Measurements from ENCODE around the gene SCMH1. TPM values are rescaled to one million over a fixed set of nuclear protein-coding genes. Genes with fewer than 3 reads are reported as not detected.
"Not testable (repeated sequence)": the region's sequence is repeated elsewhere in the genome, so short reads cannot be mapped to it uniquely, and the experiment has no call there.

SCMH1 gene
- total RNA-seq, 4 donors from 2014 or later, result 30.6 to 72.9 (median 36.3) TPM

GRCh38 chr1:41199375-41199774, 42.7 kb downstream of the SCMH1 start:
- no peaks in the 10 kb centered on the region for H3K36me3 ChIP-seq
- no peak overlapping the region for H3K4me3 ChIP-seq
- no peaks in the 10 kb centered on the region for H3K27me3 ChIP-seq
- H3K27ac ChIP-seq, result no peak overlapping the region
- H3K4me1 ChIP-seq, result peaks cover 0 to 3% (median 0%) of the 10 kb centered on the region in 4 donors
- no peak for DNase-seq (ENCODE audit: low spot score in 2 of 2)
- TF ChIP-seq POLR2A (IDR thresholded peaks at IDR 0.05) (no peak), EP300 (IDR thresholded peaks at IDR 0.05) (no peak)
- TF ChIP-seq, protein P1, sequence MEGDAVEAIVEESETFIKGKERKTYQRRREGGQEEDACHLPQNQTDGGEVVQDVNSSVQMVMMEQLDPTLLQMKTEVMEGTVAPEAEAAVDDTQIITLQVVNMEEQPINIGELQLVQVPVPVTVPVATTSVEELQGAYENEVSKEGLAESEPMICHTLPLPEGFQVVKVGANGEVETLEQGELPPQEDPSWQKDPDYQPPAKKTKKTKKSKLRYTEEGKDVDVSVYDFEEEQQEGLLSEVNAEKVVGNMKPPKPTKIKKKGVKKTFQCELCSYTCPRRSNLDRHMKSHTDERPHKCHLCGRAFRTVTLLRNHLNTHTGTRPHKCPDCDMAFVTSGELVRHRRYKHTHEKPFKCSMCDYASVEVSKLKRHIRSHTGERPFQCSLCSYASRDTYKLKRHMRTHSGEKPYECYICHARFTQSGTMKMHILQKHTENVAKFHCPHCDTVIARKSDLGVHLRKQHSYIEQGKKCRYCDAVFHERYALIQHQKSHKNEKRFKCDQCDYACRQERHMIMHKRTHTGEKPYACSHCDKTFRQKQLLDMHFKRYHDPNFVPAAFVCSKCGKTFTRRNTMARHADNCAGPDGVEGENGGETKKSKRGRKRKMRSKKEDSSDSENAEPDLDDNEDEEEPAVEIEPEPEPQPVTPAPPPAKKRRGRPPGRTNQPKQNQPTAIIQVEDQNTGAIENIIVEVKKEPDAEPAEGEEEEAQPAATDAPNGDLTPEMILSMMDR (IDR thresholded peaks at IDR 0.05), result no peak
- peaks cover 0 to 25% (median 5%) of the 10 kb centered on the region in 4 donors for H3K9me3 ChIP-seq

DNA sequence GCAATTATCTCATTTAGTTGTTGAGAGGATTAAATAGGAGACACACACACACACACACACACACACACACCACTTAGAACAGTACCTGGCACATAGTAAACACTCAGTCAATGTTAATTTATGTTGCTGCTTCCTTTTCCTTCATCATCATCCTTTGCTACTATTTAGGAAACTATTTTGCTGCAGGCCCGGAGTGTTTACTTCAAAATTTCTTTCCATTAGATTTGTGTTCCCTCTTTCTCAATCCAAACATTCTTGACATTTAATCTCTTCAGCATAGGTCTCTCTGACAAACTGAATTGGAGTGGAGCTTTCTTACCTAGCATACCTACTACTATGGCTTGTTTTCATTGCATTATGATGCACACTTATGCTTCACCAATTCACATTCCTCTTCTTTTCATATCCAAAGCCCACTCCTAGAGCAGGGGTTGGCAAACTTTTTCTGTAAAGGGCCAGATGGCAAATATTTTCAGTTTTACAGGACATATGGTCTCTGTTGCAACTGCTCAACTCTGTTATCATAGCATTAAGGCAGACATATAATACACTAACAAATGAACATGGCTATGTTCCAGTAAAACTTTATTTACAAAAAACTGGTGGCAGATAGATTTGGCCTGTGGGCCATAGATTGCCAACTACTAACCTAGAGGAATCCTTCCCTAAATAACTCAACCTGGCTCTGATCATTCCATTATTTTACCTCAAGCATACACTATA, 49.5 kb downstream of the SCMH1 start:
- 85 to 92% methylated on average over 1 of the region's 1 CpG for WGBS, 2 donors
- H3K9me3 ChIP-seq, result peaks cover 0 to 16% (median 5%) of the 10 kb centered on the region in 4 donors
- H3K27me3 ChIP-seq, result no peaks in the 10 kb centered on the region
- H3K27ac ChIP-seq, result no peak overlapping the region
- H3K4me3 ChIP-seq, result no peak overlapping the region
- H3K36me3 ChIP-seq, result no peaks in the 10 kb centered on the region
- no peak for TF ChIP-seq POLR2A (IDR thresholded peaks at IDR 0.05)
- TF ChIP-seq, protein P1 (IDR thresholded peaks at IDR 0.05), result no peak
- TF ChIP-seq EP300 (IDR thresholded peaks at IDR 0.05), result no peak
- no peak for DNase-seq (ENCODE audit: low spot score in 2 of 2)
- peaks cover 0 to 9% (median 0%) of the 10 kb centered on the region in 4 donors for H3K4me1 ChIP-seq

- no peak for DNase-seq (ENCODE audit: low spot score in 2 of 2)
- WGBS, 2 donors, result 37 to 38% methylated on average over 1 of the region's 1 CpG
- Histone ChIP-seq H3K27me3 (no peaks in the 10 kb centered on the region), H3K36me3 (peaks cover 0 to 12% (median 0%) of the 10 kb centered on the region in 3 donors), H3K9me3 (no peaks in the 10 kb centered on the region), H3K4me3 (no peak overlapping the region), H3K27ac (no peak overlapping the region), H3K4me1 (peaks cover 0 to 5% (median 0%) of the 10 kb centered on the region in 4 donors)
- TF ChIP-seq, protein P1 (IDR thresholded peaks at IDR 0.05), result no peak
- TF ChIP-seq POLR2A (IDR thresholded peaks at IDR 0.05) (no peak), EP300 (IDR thresholded peaks at IDR 0.05) (no peak)
Observed at GRCh38 chr1:41184446-41184845, 57.7 kb downstream of the SCMH1 start.

GRCh38 chr1:41178230-41178629, 63.9 kb downstream of the SCMH1 start:
- H3K27me3 ChIP-seq; DNase-seq (ENCODE audit: low spot score in 2 of 2); H3K4me3 ChIP-seq; H3K27ac ChIP-seq; H3K4me1 ChIP-seq; H3K9me3 ChIP-seq: not testable (repeated sequence)
- H3K36me3 ChIP-seq, result peaks cover 0 to 30% (median 0%) of the 10 kb centered on the region in 3 donors
- WGBS, 2 donors, result 80 to 97% methylated on average over 3 of the region's 3 CpGs

- Histone ChIP-seq H3K4me1 (no peaks in the 10 kb centered on the region), H3K4me3 (no peak overlapping the region), H3K27ac (no peak overlapping the region), H3K27me3 (no peaks in the 10 kb centered on the region), H3K9me3 (peaks cover 0 to 7% (median 3%) of the 10 kb centered on the region in 4 donors), H3K36me3 (peaks cover 0 to 23% (median 0%) of the 10 kb centered on the region in 3 donors)
- TF ChIP-seq, protein P1 (IDR thresholded peaks at IDR 0.05), result no peak
- no peak for TF ChIP-seq EP300 (IDR thresholded peaks at IDR 0.05)
- no peak for TF ChIP-seq POLR2A (IDR thresholded peaks at IDR 0.05)
- no peak for DNase-seq (ENCODE audit: low spot score in 2 of 2)
Observed at GRCh38 chr1:41175546-41175945, 66.6 kb downstream of the SCMH1 start.

Measured in tibial nerve (tissue), 4 donors.